HepG2 (cell line): Measurements from ENCODE around the gene PLPPR2.

ENCODE experiments used
- CREB1 ChIP-seq, 2 experiments: fragments of 450-650 bp in 1 of 2; IDR thresholded peaks; 2 replicates each; pipeline ENCODE4 v1.6.1; 2016 to 2017; ENCODE audit warnings: control low read depth in 1 of 2, mild to moderate bottlenecking in 1 of 2, missing compliant biosample characterization in 1 of 2, missing genetic modification characterization in 1 of 2
- CTCF ChIP-seq: sonication (generic); formaldehyde crosslinking; IDR thresholded peaks from 2 replicates; pipeline ENCODE4 v1.5.0; 2020; ENCODE audit warnings: mild to moderate bottlenecking, missing genetic modification reagents, moderate library complexity
- ESRRA ChIP-seq: sonication (generic); formaldehyde crosslinking; IDR thresholded peaks from 2 replicates; pipeline ENCODE4 v1.5.1; 2020; ENCODE audit warnings: mild to moderate bottlenecking, low read depth, missing genetic modification reagents
- POLR2A ChIP-seq, 2 experiments: IDR thresholded peaks; 2 replicates each; pipeline ENCODE4 v1.6.1; 2011; ENCODE audit warnings: low read depth in 2 of 2, low read length in 2 of 2, mild to moderate bottlenecking in 1 of 2, moderate library complexity in 1 of 2; ENCODE audit not compliant: insufficient read depth in 1 of 2
- RAD21 ChIP-seq: fragments of 450-650 bp; formaldehyde crosslinking; IDR thresholded peaks from 2 replicates; pipeline ENCODE4 v1.5.0; 2020; ENCODE audit warnings: mild to moderate bottlenecking
- TBX2 ChIP-seq: sonication (generic); formaldehyde crosslinking; IDR thresholded peaks from 2 replicates; pipeline ENCODE4 v1.5.0; 2020; ENCODE audit warnings: missing genetic modification reagents, mild to moderate bottlenecking, borderline replicate concordance
- TSC22D2 ChIP-seq: sonication (generic); formaldehyde crosslinking; IDR thresholded peaks from 2 replicates; pipeline ENCODE4 v1.5.1; 2020; ENCODE audit warnings: missing genetic modification reagents, mild to moderate bottlenecking, borderline replicate concordance
- ZNF431 ChIP-seq: sonication (generic); formaldehyde crosslinking; IDR thresholded peaks from 2 replicates; pipeline ENCODE4 v1.9.0; 2022; ENCODE audit warnings: missing genetic modification reagents, low read depth, mild to moderate bottlenecking, borderline replicate concordance
- ZNF616 ChIP-seq: sonication (generic); formaldehyde crosslinking; IDR thresholded peaks from 2 replicates; pipeline ENCODE4 v1.5.0; 2020; ENCODE audit warnings: low read depth, mild to moderate bottlenecking, missing genetic modification reagents

- TF ChIP-seq CTCF (CRISPR knock-in tag) (no peak), ZNF431 (CRISPR knock-in tag) (no peak), TSC22D2 (CRISPR knock-in tag) (no peak), TBX2 (no peak), ESRRA (no peak), RAD21 (CRISPR knock-in tag) (no peak), POLR2A (IDR thresholded peaks at IDR 0.05; ENCODE audit: insufficient read depth in 1 of 2, low read depth in 2 of 2, low read length in 2 of 2) (no peak), ZNF616 (CRISPR knock-in tag) (no peak), CREB1 (IDR thresholded peaks at IDR 0.05) (no peak), CREB1 (CRISPR knock-in tag; IDR thresholded peaks at IDR 0.05) (no peak)
Observed at GRCh38 chr19:11361037-11361770, 6.0 kb downstream of the PLPPR2 start.
